ENCODE measurements around the gene CCN6. TPM values are rescaled to one million over a fixed set of nuclear protein-coding genes. Genes with fewer than 3 reads are reported as not detected.
"Not testable (repeated sequence)": the region's sequence is repeated elsewhere in the genome, so short reads cannot be mapped to it uniquely, and the experiment has no call there.

Gene CCN6
- total and polyA plus RNA-seq, 4 experiments from 2014 or later, result 0.09 TPM; not detected in 3

DNA sequence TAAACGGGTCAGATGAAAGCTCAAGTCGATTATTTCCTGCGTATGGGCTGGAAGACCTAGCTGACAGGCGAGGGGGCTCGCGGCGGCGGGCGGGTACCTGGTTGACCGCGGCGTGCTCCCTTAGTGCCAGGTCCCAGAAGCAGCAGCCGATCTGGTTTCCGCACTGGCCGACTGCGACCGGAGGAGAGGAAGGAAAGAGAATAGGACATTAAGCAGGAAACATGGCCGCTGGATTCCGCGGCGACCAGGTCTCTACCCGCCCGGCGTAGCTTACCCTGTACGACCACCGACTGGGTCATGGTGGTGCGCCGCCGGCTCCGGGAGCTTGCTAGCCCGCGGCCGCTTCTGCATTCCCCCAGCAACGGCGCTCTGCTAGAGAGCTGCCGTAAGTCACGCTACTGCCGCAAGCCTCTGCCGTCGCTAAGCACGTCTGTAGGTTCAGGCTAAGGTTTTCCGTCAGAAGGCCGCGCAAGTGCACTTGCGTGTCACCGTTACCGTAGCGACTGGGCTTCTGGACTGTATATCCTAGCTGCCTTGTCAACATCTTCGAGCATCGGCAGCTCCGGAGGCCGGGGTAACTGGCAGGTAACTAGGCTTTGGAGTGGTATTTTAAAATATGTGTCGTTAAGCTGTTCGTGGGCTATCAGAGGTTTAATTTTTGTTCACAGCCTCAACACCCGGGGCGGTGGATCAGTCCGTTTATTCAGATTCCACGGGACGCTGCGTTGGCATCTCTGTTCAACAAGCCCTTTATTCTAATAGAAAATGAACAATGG is 33.4 kb downstream of the CCN6 start, which contains the start of the genes FAM229B and TUBE1:
Gene FAM229B, plus strand, starts transcription at position 456 of the 776 bp plus-strand sequence. CDS start 11,693 bp downstream, outside the sequence.
Gene TUBE1, minus strand, starts transcription at position 347 of the 776 bp plus-strand sequence. Its CDS starts 48 bp downstream, at position 299.
- intact Hi-C loops (cut with micrococcal nuclease), result loop anchor here (1.0 to 5.0 kb wide), 7 partner anchors 76 to 1273 kb away; partner anchors contain the start of genes AMD1, CDK19, FYN and REV3L
- Histone ChIP-seq H3K36me3 (ENCODE audit: insufficient read depth, low read length) (no peaks in the 10 kb centered on the region), H3K4me1 (ENCODE audit: insufficient read depth, low read length) (peaks cover 15% of the 10 kb centered on the region), H3K27ac (ENCODE audit: low read depth, low read length) (peak within 1 kb of the TSS; percentile 78), H3K27me3 (ENCODE audit: insufficient read depth, low read length) (peaks cover 15% of the 10 kb centered on the region), H3K9me3 (ENCODE audit: control insufficient read depth in 1 of 2, low read length in 2 of 2) (no peaks in the 10 kb centered on the region), H3K4me3 (ENCODE audit: low read length in 2 of 2) (peak within 1 kb of the TSS; percentile 31 to 80)
- H3K36me3 Mint-ChIP-seq, result peaks cover 15 to 21% of the 10 kb centered on the region in 2 donors
- H3K4me3 Mint-ChIP-seq, result no peak within 1 kb of the TSS
- POLR2A ChIA-PET (ENCODE audit: partially characterized antibody), result interaction anchor here (0.7 to 2.8 kb wide), 13 partner anchors 14 to 1527 kb away, joined by 3 to 24 read pairs (median 4); partner anchors contain the start of genes AMD1, REV3L and TRAF3IP2
- peaks cover 0 to 2% (median 0%) of the 10 kb centered on the region in 8 donors for H3K9me3 Mint-ChIP-seq
- H3K4me1 Mint-ChIP-seq, result peaks cover 6 to 15% (median 8%) of the 10 kb centered on the region in 4 donors
- H3K27me3 Mint-ChIP-seq, result peaks cover 13 to 17% of the 10 kb centered on the region in 2 donors
- DNase-seq, result peak; percentile 89 to 97 (median 93)
- peak within 1 kb of the TSS in 1 of 7 donors; percentile 59 for H3K27ac Mint-ChIP-seq
- CTCF ChIA-PET (ENCODE audit: partially characterized antibody), result interaction anchor here (0.8 to 3.9 kb wide), 9 partner anchors 15 to 1272 kb away, joined by 3 to 35 read pairs (median 4); partner anchors contain the start of gene CDK19

DNA sequence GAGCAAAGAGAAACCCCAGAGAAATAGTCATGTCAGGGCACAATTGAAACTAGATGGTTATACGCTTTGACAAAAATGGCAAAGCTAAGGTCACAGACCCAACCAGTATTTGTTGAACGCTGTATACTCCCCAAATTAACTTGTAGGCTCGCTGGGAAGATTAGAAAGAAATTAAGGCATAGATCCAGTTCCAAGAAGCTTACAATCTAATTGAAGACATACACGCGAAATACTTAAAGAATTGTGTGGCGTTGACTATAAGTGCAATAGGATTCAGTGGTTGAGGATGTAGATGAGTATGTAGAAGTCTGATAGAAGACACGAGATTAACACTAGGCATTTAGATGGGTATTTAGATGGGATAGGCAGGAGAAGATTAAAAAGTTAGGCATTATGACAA is 34.0 kb downstream of the CCN6 start:
- Histone ChIP-seq H3K27me3 (ENCODE audit: insufficient read depth, low read length) (peaks cover 15% of the 10 kb centered on the region), H3K4me1 (ENCODE audit: insufficient read depth, low read length) (peaks cover 15% of the 10 kb centered on the region), H3K4me3 (ENCODE audit: low read length in 2 of 2) (peak overlapping the region; percentile 31 to 80), H3K27ac (ENCODE audit: low read depth, low read length) (peak overlapping the region; percentile 78), H3K36me3 (ENCODE audit: insufficient read depth, low read length) (no peaks in the 10 kb centered on the region), H3K9me3 (ENCODE audit: control insufficient read depth in 1 of 2, low read length in 2 of 2) (no peaks in the 10 kb centered on the region)
- no peak overlapping the region for H3K4me3 Mint-ChIP-seq
- H3K36me3 Mint-ChIP-seq, result peaks cover 10 to 15% of the 10 kb centered on the region in 2 donors
- CTCF ChIA-PET (ENCODE audit: partially characterized antibody), result interaction anchor here (0.8 to 3.9 kb wide), 8 partner anchors 15 to 1273 kb away, joined by 3 to 35 read pairs (median 5); partner anchors contain the start of gene CDK19
- peaks cover 13 to 19% of the 10 kb centered on the region in 2 donors for H3K27me3 Mint-ChIP-seq
- DNase-seq, result no peak
- H3K9me3 Mint-ChIP-seq, result peaks cover 0 to 2% (median 0%) of the 10 kb centered on the region in 8 donors
- POLR2A ChIA-PET (ENCODE audit: partially characterized antibody), result interaction anchor here (0.7 to 2.8 kb wide), 9 partner anchors 75 to 1528 kb away, joined by 3 to 24 read pairs (median 7); partner anchors contain the start of genes AMD1, REV3L and TRAF3IP2
- peaks cover 6 to 15% (median 8%) of the 10 kb centered on the region in 4 donors for H3K4me1 Mint-ChIP-seq
- no peak overlapping the region for H3K27ac Mint-ChIP-seq
- intact Hi-C loops (cut with micrococcal nuclease), result loop anchor here (1.0 to 5.0 kb wide), 7 partner anchors 75 to 1273 kb away; partner anchors contain the start of genes AMD1, CDK19, FYN and REV3L

DNA sequence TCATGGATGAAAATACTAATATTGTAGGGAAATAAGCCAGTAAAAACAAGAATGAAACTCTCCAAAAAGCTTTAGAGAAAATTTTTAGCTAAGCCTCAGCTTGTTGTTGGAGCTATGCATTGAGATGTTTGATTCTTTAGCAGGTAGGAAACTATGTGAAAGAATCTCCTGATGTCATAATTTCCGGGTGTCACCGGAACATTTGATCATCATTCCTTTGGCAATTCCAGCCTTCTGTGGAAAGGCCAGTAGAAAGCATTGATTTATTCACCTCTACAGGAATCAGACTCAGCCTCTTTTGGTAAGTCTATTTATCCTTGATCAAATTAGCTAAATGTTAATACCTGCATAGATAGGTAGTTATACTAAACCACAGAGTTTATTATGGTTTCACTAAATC is 43.0 kb downstream of the CCN6 start:
- Mint-ChIP-seq H3K9me3 (peaks cover 0 to 3% (median 0%) of the 10 kb centered on the region in 8 donors), H3K36me3 (peaks cover 0 to 13% of the 10 kb centered on the region in 2 donors), H3K27me3 (peaks cover 7 to 12% of the 10 kb centered on the region in 2 donors), H3K4me1 (no peaks in the 10 kb centered on the region), H3K4me3 (no peak overlapping the region), H3K27ac (no peak overlapping the region)
- ChIA-PET POLR2A (ENCODE audit: partially characterized antibody) (no interaction called here), CTCF (ENCODE audit: partially characterized antibody) (interaction anchor here (1.5 kb wide), 1 partner anchor 11 kb away, joined by 3 read pairs; no protein-coding TSS in a partner anchor)
- intact Hi-C loops (cut with micrococcal nuclease), result no loop called here
- H3K27ac ChIP-seq (ENCODE audit: low read depth, low read length), result no peak overlapping the region
- H3K36me3 ChIP-seq (ENCODE audit: insufficient read depth, low read length), result no peaks in the 10 kb centered on the region
- no peak overlapping the region for H3K4me3 ChIP-seq (ENCODE audit: low read length in 2 of 2)
- no peak for DNase-seq
- no peaks in the 10 kb centered on the region for H3K4me1 ChIP-seq (ENCODE audit: insufficient read depth, low read length)
- H3K9me3 ChIP-seq (ENCODE audit: control insufficient read depth in 1 of 2, low read length in 2 of 2), result no peaks in the 10 kb centered on the region
- no peaks in the 10 kb centered on the region for H3K27me3 ChIP-seq (ENCODE audit: insufficient read depth, low read length)

DNA sequence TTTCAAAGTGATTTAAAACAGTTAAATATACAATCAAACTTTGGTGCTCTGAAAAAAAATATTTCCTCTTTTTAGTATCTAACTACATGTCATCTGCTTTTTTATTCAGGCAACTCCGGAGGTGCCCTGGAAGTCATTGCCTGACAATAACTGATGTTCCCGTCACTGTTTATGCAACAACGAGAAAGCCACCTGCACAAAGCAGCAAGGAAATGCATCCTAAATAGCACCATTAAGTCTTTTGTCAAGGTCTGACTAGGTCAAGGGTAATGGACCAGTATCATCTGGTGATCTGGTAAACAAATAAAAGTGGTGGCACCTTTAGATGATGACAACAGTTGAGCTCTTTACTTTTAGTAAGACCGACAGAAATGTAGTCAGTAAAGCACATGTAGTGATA is 46.7 kb downstream of the CCN6 start:
- H3K36me3 Mint-ChIP-seq, result peaks cover 0 to 24% of the 10 kb centered on the region in 2 donors
- Histone ChIP-seq H3K4me1 (ENCODE audit: insufficient read depth, low read length) (no peaks in the 10 kb centered on the region), H3K27ac (ENCODE audit: low read depth, low read length) (no peak overlapping the region), H3K4me3 (ENCODE audit: low read length in 2 of 2) (no peak overlapping the region), H3K36me3 (ENCODE audit: insufficient read depth, low read length) (no peaks in the 10 kb centered on the region), H3K27me3 (ENCODE audit: insufficient read depth, low read length) (no peaks in the 10 kb centered on the region), H3K9me3 (ENCODE audit: control insufficient read depth in 1 of 2, low read length in 2 of 2) (no peaks in the 10 kb centered on the region)
- CTCF ChIA-PET (ENCODE audit: partially characterized antibody), result no interaction called here
- intact Hi-C loops (cut with micrococcal nuclease), result no loop called here
- no peak for DNase-seq
- H3K27ac Mint-ChIP-seq, result no peak overlapping the region
- POLR2A ChIA-PET (ENCODE audit: partially characterized antibody), result interaction anchor here (1.5 kb wide), 1 partner anchor 10 kb away, joined by 3 read pairs; no protein-coding TSS in a partner anchor
- no peak overlapping the region for H3K4me3 Mint-ChIP-seq
- H3K9me3 Mint-ChIP-seq, result peaks cover 0 to 9% (median 5%) of the 10 kb centered on the region in 8 donors
- no peaks in the 10 kb centered on the region for H3K4me1 Mint-ChIP-seq
- peaks cover 2 to 15% of the 10 kb centered on the region in 2 donors for H3K27me3 Mint-ChIP-seq

DNA sequence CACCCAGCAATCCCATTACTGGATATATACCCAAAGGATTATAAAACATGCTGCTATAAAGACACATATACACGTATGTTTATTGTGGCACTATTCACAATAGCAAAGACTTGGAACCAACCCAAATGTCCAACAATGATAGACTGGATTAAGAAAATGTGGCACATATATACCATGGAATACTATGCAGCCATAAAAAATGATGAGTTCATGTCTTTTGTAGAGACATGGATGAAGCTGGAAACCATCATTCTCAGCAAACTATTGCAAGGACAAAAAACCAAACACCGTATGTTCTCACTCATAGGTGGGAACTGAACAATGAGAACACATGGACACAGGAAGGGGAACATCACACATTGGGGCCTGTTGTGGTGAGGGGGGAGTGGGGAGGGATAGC is 52.1 kb downstream of the CCN6 start:
- H3K9me3 Mint-ChIP-seq; H3K4me3 ChIP-seq (ENCODE audit: low read length in 2 of 2); H3K4me3 Mint-ChIP-seq; H3K27me3 ChIP-seq (ENCODE audit: insufficient read depth, low read length); H3K9me3 ChIP-seq (ENCODE audit: control insufficient read depth in 1 of 2, low read length in 2 of 2); H3K27me3 Mint-ChIP-seq; H3K27ac ChIP-seq (ENCODE audit: low read depth, low read length); CTCF ChIA-PET (ENCODE audit: partially characterized antibody); H3K27ac Mint-ChIP-seq; POLR2A ChIA-PET (ENCODE audit: partially characterized antibody); H3K36me3 ChIP-seq (ENCODE audit: insufficient read depth, low read length); intact Hi-C loops (cut with micrococcal nuclease); H3K4me1 Mint-ChIP-seq; H3K4me1 ChIP-seq (ENCODE audit: insufficient read depth, low read length); DNase-seq: not testable (repeated sequence)
- peaks cover 0 to 18% of the 10 kb centered on the region in 2 donors for H3K36me3 Mint-ChIP-seq

DNA sequence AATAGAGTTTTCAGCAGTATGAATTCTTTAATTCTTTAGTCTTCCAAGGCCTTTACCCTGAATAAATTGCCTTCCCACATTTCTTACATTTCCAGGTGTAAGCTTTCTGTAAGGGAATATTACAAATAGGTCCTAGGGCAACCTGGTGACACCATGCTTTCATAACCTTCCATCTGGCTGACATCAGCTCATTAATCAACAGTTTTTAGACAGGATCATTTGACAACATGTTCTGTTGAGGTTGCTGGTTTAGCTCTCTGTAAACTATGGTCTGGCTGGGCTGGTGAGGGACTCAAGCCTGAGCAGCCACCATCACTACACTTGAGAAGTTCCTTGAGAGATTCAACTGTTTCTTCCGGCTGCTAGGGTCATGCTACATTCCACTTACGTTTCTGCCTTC is 52.7 kb downstream of the CCN6 start:
- H3K36me3 ChIP-seq (ENCODE audit: insufficient read depth, low read length), result no peaks in the 10 kb centered on the region
- ChIA-PET CTCF (ENCODE audit: partially characterized antibody) (no interaction called here), POLR2A (ENCODE audit: partially characterized antibody) (no interaction called here)
- Mint-ChIP-seq H3K4me1 (no peaks in the 10 kb centered on the region), H3K27me3 (peaks cover under 1 to 11% of the 10 kb centered on the region in 2 donors), H3K9me3 (peaks cover 0 to 10% (median 5%) of the 10 kb centered on the region in 8 donors), H3K36me3 (peaks cover 0 to 12% of the 10 kb centered on the region in 2 donors), H3K4me3 (no peak overlapping the region), H3K27ac (no peak overlapping the region)
- DNase-seq, result no peak
- H3K4me3 ChIP-seq (ENCODE audit: low read length in 2 of 2), result no peak overlapping the region
- no peaks in the 10 kb centered on the region for H3K9me3 ChIP-seq (ENCODE audit: control insufficient read depth in 1 of 2, low read length in 2 of 2)
- no peaks in the 10 kb centered on the region for H3K4me1 ChIP-seq (ENCODE audit: insufficient read depth, low read length)
- no peak overlapping the region for H3K27ac ChIP-seq (ENCODE audit: low read depth, low read length)
- intact Hi-C loops (cut with micrococcal nuclease), result no loop called here
- peaks cover 3% of the 10 kb centered on the region for H3K27me3 ChIP-seq (ENCODE audit: insufficient read depth, low read length)

DNA sequence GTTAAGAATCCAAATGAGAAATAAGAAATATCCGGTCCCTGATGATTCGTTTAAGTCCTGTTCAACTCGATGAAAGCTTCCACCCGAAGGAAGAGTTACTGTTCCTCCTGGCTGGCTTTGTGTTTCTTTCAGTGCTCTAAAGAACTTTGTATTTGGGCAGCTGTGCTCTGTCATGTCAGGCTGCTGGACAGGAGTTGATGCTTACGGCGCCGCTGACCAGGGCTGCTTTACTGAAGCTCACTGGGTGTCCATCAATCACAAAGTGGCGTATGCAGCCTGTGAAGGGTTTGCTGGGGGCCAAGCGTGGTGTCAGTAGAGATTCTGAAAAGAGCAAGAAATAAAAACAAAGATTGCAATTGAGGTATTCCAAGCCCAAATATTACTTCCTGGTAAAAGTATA is 55.4 kb downstream of the CCN6 start:
- H3K27me3 Mint-ChIP-seq, result peaks cover 4 to 12% of the 10 kb centered on the region in 2 donors

More for the DNA sequence above, 55.4 kb downstream of the CCN6 start:
- H3K4me1 Mint-ChIP-seq, result no peaks in the 10 kb centered on the region
- ChIA-PET POLR2A (ENCODE audit: partially characterized antibody) (no interaction called here), CTCF (ENCODE audit: partially characterized antibody) (no interaction called here)
- H3K9me3 Mint-ChIP-seq, result peaks cover 0 to 10% (median 5%) of the 10 kb centered on the region in 8 donors
- peaks cover 3% of the 10 kb centered on the region for H3K27me3 ChIP-seq (ENCODE audit: insufficient read depth, low read length)
- H3K36me3 Mint-ChIP-seq, result peaks cover 0 to 5% of the 10 kb centered on the region in 2 donors
- H3K9me3 ChIP-seq (ENCODE audit: control insufficient read depth in 1 of 2, low read length in 2 of 2), result no peaks in the 10 kb centered on the region
- no peak overlapping the region for H3K4me3 Mint-ChIP-seq
- no peak overlapping the region for H3K4me3 ChIP-seq (ENCODE audit: low read length in 2 of 2)
- no peaks in the 10 kb centered on the region for H3K36me3 ChIP-seq (ENCODE audit: insufficient read depth, low read length)
- DNase-seq, result no peak
- intact Hi-C loops (cut with micrococcal nuclease), result no loop called here
- no peak overlapping the region for H3K27ac Mint-ChIP-seq
- no peaks in the 10 kb centered on the region for H3K4me1 ChIP-seq (ENCODE audit: insufficient read depth, low read length)
- H3K27ac ChIP-seq (ENCODE audit: low read depth, low read length), result no peak overlapping the region

Measured in CD4-positive, alpha-beta memory T cell (primary cell).